ENCODE results near the gene MAP3K20. TPM values are rescaled to one million over a fixed set of nuclear protein-coding genes. Genes with fewer than 3 reads are reported as not detected.

The MAP3K20 gene
- 10.7 and 18.0 TPM in 2 replicates for total RNA-seq (ENCODE audit: low replicate concordance)

- Mint-ChIP-seq H3K27me3 (ENCODE audit: insufficient read depth, low read depth) (peaks cover 4% of the 10 kb centered on the region), H3K27ac (peak within 1 kb of the TSS; percentile 94), H3K4me3 (peak within 1 kb of the TSS; percentile 92), H3K9me3 (no peaks in the 10 kb centered on the region), H3K36me3 (peaks cover 5% of the 10 kb centered on the region), H3K4me1 (peaks cover 22% of the 10 kb centered on the region)
- Histone ChIP-seq H3K4me1 (peaks cover 21% of the 10 kb centered on the region), H4K20me1 (ENCODE audit: low read depth) (no peaks in the 10 kb centered on the region), H3F3A (ENCODE audit: low read depth) (peaks cover 5% of the 10 kb centered on the region), H3K79me2 (ENCODE audit: low read depth) (peaks cover 18% of the 10 kb centered on the region), H3K27me3 (peaks cover 4% of the 10 kb centered on the region), H3K9ac (peak within 1 kb of the TSS; percentile 62), H3K4me3 (peak within 1 kb of the TSS; percentile 69), H3K4me2 (peak within 1 kb of the TSS; percentile 94), H2AFZ (replicated peaks) (peak within 1 kb of the TSS; percentile 89), H3K36me3 (no peaks in the 10 kb centered on the region), H3K9me3 (ENCODE audit: low read depth) (no peaks in the 10 kb centered on the region), H3K27ac (no peak within 1 kb of the TSS)
- DNase-seq (ENCODE audit: low spot score): peak; percentile 76
- peak; percentile 39 for TF ChIP-seq CTCF (IDR thresholded peaks at IDR 0.05)
- TF ChIP-seq EZH2 (IDR thresholded peaks at IDR 0.05): no peak
- TF ChIP-seq EZH2phosphoT487 (IDR thresholded peaks at IDR 0.05): no peak
Measured at GRCh38 chr2:173075781-173076580, at the start of gene MAP3K20. Gene MAP3K20, plus strand, starts transcription at chr2:173075846. Its CDS starts 15,186 bp downstream, at chr2:173091032.

GRCh38 chr2:173026479-173026878 lies 49.2 kb upstream of the MAP3K20 start:
- Mint-ChIP-seq H3K27me3 (ENCODE audit: insufficient read depth, low read depth) (peaks cover 5% of the 10 kb centered on the region), H3K4me1 (peaks cover 22% of the 10 kb centered on the region), H3K36me3 (no peaks in the 10 kb centered on the region), H3K9me3 (no peaks in the 10 kb centered on the region), H3K27ac (no peak overlapping the region), H3K4me3 (no peak overlapping the region)
- Histone ChIP-seq H3K27ac (no peak overlapping the region), H2AFZ (replicated peaks) (no peak overlapping the region), H3K4me2 (no peak overlapping the region), H3K4me1 (no peaks in the 10 kb centered on the region), H3K27me3 (no peaks in the 10 kb centered on the region), H3K4me3 (no peak overlapping the region), H3K9me3 (ENCODE audit: low read depth) (no peaks in the 10 kb centered on the region), H3F3A (ENCODE audit: low read depth) (no peaks in the 10 kb centered on the region), H4K20me1 (ENCODE audit: low read depth) (no peaks in the 10 kb centered on the region), H3K9ac (no peak overlapping the region), H3K79me2 (ENCODE audit: low read depth) (no peaks in the 10 kb centered on the region), H3K36me3 (no peaks in the 10 kb centered on the region)
- TF ChIP-seq EZH2 (IDR thresholded peaks at IDR 0.05): no peak
- TF ChIP-seq CTCF (IDR thresholded peaks at IDR 0.05): no peak
- no peak for TF ChIP-seq EZH2phosphoT487 (IDR thresholded peaks at IDR 0.05)
- no peak for DNase-seq (ENCODE audit: low spot score)

DNA sequence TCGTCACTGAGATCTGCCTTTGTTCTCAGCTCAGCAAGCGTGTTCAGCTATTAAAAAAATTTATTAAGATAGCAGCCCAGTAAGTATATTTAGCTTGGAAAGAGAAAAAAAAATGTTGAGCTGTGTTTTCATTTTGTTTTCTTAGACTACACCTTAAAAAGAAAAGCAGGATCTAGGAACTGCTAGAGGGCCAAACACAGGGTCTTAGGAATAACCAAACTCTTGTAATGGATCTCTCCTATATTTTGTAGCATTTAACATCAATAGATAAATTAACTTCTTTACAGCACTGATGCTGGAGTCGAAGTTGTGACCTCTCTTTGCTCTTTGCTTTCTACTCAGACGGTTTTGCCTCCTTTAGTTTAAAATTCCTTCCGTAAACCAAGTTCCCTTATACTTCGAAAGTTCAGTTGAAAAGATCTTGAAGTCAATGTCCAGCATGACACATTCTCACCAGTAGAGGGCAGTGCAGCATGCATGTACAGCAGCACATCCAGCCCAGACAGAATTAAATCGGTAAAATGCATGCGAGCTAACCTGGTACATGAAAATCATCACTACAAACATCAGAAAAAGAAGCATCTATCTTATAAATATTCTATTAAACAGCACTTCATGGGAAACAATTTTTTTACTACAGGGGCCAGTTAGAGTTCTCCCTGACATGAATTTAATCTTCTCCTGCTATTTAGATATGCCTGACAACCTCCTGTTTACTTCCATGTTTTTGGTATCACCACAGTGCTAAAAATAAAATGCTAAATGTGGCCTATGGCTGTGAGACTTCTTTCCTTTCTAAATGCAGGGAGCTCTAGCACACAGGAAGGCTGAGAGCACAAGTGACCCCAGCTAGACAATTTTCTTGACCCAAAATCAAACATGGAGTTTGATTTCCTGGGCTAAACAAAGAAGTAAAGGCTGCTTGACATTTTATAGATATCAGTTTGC lies 48.2 kb upstream of the MAP3K20 start:
- Mint-ChIP-seq H3K27ac (no peak overlapping the region), H3K4me1 (peaks cover 22% of the 10 kb centered on the region), H3K9me3 (no peaks in the 10 kb centered on the region), H3K4me3 (no peak overlapping the region), H3K27me3 (ENCODE audit: insufficient read depth, low read depth) (peaks cover 7% of the 10 kb centered on the region), H3K36me3 (no peaks in the 10 kb centered on the region)
- H3K27me3 ChIP-seq: no peaks in the 10 kb centered on the region
- TF ChIP-seq EZH2phosphoT487 (IDR thresholded peaks at IDR 0.05) (no peak), CTCF (IDR thresholded peaks at IDR 0.05) (peak; percentile 99), EZH2 (IDR thresholded peaks at IDR 0.05) (no peak)
- DNase-seq (ENCODE audit: low spot score): peak; percentile 91
- H3K4me2 ChIP-seq: no peak overlapping the region
- H3K4me1 ChIP-seq: no peaks in the 10 kb centered on the region
- no peak overlapping the region for H3K9ac ChIP-seq
- no peaks in the 10 kb centered on the region for H3K9me3 ChIP-seq (ENCODE audit: low read depth)
- H2AFZ ChIP-seq (replicated peaks): no peak overlapping the region
- no peaks in the 10 kb centered on the region for H3F3A ChIP-seq (ENCODE audit: low read depth)
- H3K36me3 ChIP-seq: no peaks in the 10 kb centered on the region
- no peak overlapping the region for H3K4me3 ChIP-seq
- no peak overlapping the region for H3K27ac ChIP-seq
- no peaks in the 10 kb centered on the region for H4K20me1 ChIP-seq (ENCODE audit: low read depth)
- H3K79me2 ChIP-seq (ENCODE audit: low read depth): no peaks in the 10 kb centered on the region

Measured in neural progenitor cell (in vitro differentiated cells).